Vagina (tissue), 2 donors: ENCODE data around the gene CYP46A1.

Experiments used
- POLR2A ChIP-seq, 2 donors: fragments of 450-650 bp; IDR thresholded peaks; one replicate each; pipeline ENCODE4 v1.6.1; 2017; ENCODE audit warnings: antibody characterized with exemption in 2 of 2, mild to moderate bottlenecking in 2 of 2, moderate library complexity in 2 of 2
- POLR2AphosphoS5 ChIP-seq, 2 donors: sonication (generic); formaldehyde crosslinking; IDR thresholded peaks; one replicate each; pipeline ENCODE4 v1.9.0; 2017; ENCODE audit warnings: antibody characterized with exemption in 2 of 2, mild to moderate bottlenecking in 2 of 2, low read depth in 1 of 2; ENCODE audit not compliant: insufficient read depth in 1 of 2
- TF ChIP-seq, protein P1 (sequence below), 3 experiments: fragments of 450-650 bp in 2 of 3; fragments of 200-600 bp in 1 of 3; sonication (generic) in 1 of 3; IDR thresholded peaks; one replicate each; pipeline ENCODE4 v1.5.1; 2017 to 2019; ENCODE audit warnings: antibody characterized with exemption in 3 of 3, mild to moderate bottlenecking in 2 of 3, moderate library complexity in 2 of 3

DNA sequence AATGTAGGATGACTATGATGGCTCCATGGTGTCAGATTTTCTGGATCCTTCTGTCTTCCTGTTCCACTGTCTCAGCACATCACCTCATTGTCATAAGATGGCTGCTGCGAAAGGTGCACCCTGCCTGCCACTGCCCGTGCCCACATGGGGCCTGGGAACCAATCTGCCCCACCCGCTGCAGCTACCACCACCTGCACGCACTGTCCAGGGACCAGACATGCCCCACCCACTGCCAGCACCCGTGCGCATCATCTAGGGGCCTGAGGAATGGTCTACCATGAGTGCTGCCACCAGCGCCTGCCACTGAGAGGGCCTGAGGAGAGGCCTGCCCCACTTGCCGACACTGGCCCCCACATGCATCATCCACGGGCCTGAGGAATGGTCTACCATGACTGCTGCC is 23.8 kb downstream of the CYP46A1 start:
- TF ChIP-seq POLR2AphosphoS5 (IDR thresholded peaks at IDR 0.05; ENCODE audit: insufficient read depth in 1 of 2, low read depth in 1 of 2): no peak
- TF ChIP-seq, protein P1, sequence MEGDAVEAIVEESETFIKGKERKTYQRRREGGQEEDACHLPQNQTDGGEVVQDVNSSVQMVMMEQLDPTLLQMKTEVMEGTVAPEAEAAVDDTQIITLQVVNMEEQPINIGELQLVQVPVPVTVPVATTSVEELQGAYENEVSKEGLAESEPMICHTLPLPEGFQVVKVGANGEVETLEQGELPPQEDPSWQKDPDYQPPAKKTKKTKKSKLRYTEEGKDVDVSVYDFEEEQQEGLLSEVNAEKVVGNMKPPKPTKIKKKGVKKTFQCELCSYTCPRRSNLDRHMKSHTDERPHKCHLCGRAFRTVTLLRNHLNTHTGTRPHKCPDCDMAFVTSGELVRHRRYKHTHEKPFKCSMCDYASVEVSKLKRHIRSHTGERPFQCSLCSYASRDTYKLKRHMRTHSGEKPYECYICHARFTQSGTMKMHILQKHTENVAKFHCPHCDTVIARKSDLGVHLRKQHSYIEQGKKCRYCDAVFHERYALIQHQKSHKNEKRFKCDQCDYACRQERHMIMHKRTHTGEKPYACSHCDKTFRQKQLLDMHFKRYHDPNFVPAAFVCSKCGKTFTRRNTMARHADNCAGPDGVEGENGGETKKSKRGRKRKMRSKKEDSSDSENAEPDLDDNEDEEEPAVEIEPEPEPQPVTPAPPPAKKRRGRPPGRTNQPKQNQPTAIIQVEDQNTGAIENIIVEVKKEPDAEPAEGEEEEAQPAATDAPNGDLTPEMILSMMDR (IDR thresholded peaks at IDR 0.05): no peak
- TF ChIP-seq POLR2A (IDR thresholded peaks at IDR 0.05): no peak
